Peyer's patch (tissue), 4 donors: ENCODE results near the gene STXBP1. TPM values are rescaled to one million over a fixed set of nuclear protein-coding genes. Genes with fewer than 3 reads are reported as not detected.

Source experiments
- DNase-seq, 3 donors: peaks; one replicate each; pipeline ENCODE4 v3.0.0-alpha.2; 2017 to 2019
- H3K27ac ChIP-seq, 4 donors: fragments of 200-600 bp; sonication (generic); one replicate each; pipeline ENCODE4 v1.5.1; 2016 to 2019
- H3K27me3 ChIP-seq, 2 donors: fragments of 200-600 bp; sonication (generic); one replicate each; pipeline ENCODE4 v1.5.1; 2019
- H3K36me3 ChIP-seq, 3 donors: fragments of 200-600 bp; sonication (generic); one replicate each; pipeline ENCODE4 v1.5.1; 2016 to 2019
- H3K4me1 ChIP-seq, 4 donors: fragments of 200-600 bp; sonication (generic); one replicate each; pipeline ENCODE4 v1.5.1; 2016 to 2019
- H3K4me3 ChIP-seq, 4 donors: fragments of 200-600 bp; sonication (generic); 1 replicate in 3 of 4; 2 replicates in 1 of 4; pipeline ENCODE4 v1.5.1; 2016 to 2019; ENCODE audit warnings: mild to moderate bottlenecking in 1 of 4
- H3K9me3 ChIP-seq, 4 donors: fragments of 200-600 bp; sonication (generic); one replicate each; pipeline ENCODE4 v1.5.1; 2016 to 2019; ENCODE audit warnings: mild to moderate bottlenecking in 1 of 4
- POLR2A ChIP-seq, 2 donors: fragments of 450-650 bp; IDR thresholded peaks; one replicate each; pipeline ENCODE4 v1.5.1; 2017; ENCODE audit warnings: antibody characterized with exemption in 2 of 2, mild to moderate bottlenecking in 2 of 2, moderate library complexity in 2 of 2
- total RNA-seq, 4 donors: library from RNA; depleted of rRNA; stranded (reverse); fragments of >200 nt; gene quantifications; one replicate each; pipeline ENCODE4 v1.1.0, GENCODE V29; 2016
- TF ChIP-seq, protein P1 (sequence below), 6 experiments: fragments of 450-650 bp in 4 of 6; fragments of 200-600 bp in 2 of 6; sonication (generic) in 1 of 6; IDR thresholded peaks; one replicate each; pipeline ENCODE4 v1.5.1; 2017 to 2019; ENCODE audit warnings: antibody characterized with exemption in 6 of 6, mild to moderate bottlenecking in 3 of 6, moderate library complexity in 1 of 6

The STXBP1 gene
- total RNA-seq, 4 donors from 2014 or later = 4.4 to 90.8 (median 12.6) TPM

DNA sequence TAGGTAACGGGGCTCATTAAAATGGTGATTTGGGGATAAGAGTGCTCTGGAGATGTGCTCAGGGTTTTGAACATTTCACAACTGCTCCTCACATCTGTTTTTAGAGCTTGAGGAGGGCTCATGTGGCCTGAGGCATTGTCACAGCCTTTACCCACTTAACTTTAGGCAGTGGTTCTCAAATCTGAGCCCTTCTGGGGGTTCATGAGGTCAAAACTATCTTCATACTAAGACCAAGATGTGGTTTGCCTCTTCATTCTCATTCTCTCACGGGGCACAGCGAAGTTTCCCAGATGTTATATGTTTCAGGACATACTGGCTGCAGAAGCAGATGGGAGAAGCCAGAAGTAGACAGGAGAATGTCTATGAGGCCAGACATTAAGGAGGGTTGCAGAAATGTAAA is 38.4 kb downstream of the STXBP1 start:
- TF ChIP-seq, protein P1, sequence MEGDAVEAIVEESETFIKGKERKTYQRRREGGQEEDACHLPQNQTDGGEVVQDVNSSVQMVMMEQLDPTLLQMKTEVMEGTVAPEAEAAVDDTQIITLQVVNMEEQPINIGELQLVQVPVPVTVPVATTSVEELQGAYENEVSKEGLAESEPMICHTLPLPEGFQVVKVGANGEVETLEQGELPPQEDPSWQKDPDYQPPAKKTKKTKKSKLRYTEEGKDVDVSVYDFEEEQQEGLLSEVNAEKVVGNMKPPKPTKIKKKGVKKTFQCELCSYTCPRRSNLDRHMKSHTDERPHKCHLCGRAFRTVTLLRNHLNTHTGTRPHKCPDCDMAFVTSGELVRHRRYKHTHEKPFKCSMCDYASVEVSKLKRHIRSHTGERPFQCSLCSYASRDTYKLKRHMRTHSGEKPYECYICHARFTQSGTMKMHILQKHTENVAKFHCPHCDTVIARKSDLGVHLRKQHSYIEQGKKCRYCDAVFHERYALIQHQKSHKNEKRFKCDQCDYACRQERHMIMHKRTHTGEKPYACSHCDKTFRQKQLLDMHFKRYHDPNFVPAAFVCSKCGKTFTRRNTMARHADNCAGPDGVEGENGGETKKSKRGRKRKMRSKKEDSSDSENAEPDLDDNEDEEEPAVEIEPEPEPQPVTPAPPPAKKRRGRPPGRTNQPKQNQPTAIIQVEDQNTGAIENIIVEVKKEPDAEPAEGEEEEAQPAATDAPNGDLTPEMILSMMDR (IDR thresholded peaks at IDR 0.05) = no peak
- TF ChIP-seq POLR2A (IDR thresholded peaks at IDR 0.05) = no peak
- Histone ChIP-seq H3K4me1 (no peaks in the 10 kb centered on the region), H3K27ac (no peak overlapping the region), H3K4me3 (no peak overlapping the region), H3K36me3 (no peaks in the 10 kb centered on the region), H3K27me3 (no peaks in the 10 kb centered on the region), H3K9me3 (no peaks in the 10 kb centered on the region)
- DNase-seq = no peak

DNA sequence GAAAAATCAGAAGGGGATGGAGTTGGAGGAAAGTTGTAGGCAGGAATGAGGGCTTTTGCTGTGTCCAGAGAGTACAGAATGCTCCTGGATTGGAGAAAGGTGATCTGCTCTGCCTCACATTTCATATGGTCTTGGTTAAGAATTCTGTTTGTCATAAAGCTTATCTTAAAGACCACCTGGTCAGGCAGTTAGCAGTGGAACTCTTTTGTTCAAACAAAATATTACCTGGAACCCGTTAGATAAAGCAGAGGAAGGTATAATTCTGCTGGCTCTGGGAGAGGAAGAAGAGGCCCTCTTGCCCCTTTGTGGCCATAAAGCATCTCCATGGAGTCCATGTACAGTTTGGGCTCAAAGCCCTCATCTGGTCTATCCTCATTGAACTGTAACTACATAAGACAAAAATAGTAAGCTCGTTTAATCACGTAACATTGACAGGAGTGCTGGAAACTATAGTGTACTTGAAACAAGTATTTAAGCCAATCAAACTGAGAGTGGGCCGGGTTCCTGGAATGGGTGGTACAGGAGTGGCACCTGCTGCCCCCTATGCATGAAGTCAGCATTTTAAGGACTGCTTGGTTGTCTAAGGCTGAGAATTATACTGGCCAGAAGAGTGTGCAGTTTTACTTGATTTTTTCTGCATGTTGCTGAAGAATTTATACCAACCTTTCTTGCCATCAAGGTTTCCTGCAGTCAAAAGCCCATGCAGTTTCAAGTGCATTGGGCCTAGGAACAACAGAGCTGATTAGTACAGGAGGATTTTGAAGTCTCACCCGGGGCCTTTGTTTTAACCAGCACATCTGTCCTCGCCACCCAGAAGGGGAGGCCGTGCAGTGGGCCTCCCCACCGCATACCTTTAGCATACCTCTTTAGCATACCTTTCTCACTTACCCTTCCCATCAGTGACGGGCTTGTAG is 39.9 kb downstream of the STXBP1 start:
- no peaks in the 10 kb centered on the region for H3K36me3 ChIP-seq
- DNase-seq = peak in 1 of 3 donors; percentile 8
- no peak for TF ChIP-seq POLR2A (IDR thresholded peaks at IDR 0.05)
- TF ChIP-seq, protein P1 (IDR thresholded peaks at IDR 0.05) = no peak
- H3K9me3 ChIP-seq = no peaks in the 10 kb centered on the region
- no peak overlapping the region for H3K4me3 ChIP-seq
- no peak overlapping the region for H3K27ac ChIP-seq
- H3K4me1 ChIP-seq = no peaks in the 10 kb centered on the region
- no peaks in the 10 kb centered on the region for H3K27me3 ChIP-seq

DNA sequence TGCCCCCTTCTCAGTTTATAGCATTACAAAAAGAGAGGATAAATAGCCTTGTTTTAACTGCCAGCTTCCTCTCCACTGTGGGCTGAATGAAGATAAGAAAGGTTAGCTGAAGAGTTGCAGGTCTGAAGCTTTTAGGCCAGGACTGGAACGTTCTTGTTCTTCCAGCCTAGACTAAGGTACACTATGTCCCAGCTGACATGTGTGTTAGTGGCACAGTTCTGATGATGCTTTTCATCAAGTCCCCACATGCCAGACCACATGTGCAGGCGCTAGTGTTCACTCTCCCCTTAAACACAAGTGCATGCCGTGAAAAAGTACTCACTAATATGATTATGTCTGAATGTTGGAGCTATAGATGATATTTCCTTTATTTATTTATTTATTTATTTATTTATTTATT is 40.7 kb downstream of the STXBP1 start:
- TF ChIP-seq POLR2A (IDR thresholded peaks at IDR 0.05) = no peak
- TF ChIP-seq, protein P1 (IDR thresholded peaks at IDR 0.05) = no peak
- H3K27ac ChIP-seq = no peak overlapping the region
- no peaks in the 10 kb centered on the region for H3K36me3 ChIP-seq
- H3K27me3 ChIP-seq = no peaks in the 10 kb centered on the region
- no peaks in the 10 kb centered on the region for H3K4me1 ChIP-seq
- H3K9me3 ChIP-seq = no peaks in the 10 kb centered on the region
- DNase-seq = no peak
- H3K4me3 ChIP-seq = no peak overlapping the region

DNA sequence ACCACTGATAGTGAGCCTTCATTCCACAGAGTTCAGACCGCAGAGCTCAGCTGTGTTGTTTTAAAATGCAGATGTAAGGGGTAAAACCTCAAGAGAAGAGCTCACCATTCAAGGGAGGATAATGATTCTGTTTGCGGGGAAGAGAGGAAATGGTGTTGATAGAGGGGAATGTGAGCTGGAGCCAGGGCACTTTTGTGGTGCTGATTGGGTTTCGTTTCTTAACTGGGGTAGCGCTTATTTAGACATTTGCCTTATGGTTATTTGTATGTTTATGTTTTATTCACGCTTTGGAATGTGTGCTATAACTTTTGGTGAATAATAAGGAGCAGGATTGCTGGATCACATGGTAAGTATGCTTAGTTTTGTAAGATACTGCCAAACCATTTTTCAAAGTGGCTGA is 42.5 kb downstream of the STXBP1 start:
- TF ChIP-seq, protein P1 (IDR thresholded peaks at IDR 0.05) = no peak
- no peak for TF ChIP-seq POLR2A (IDR thresholded peaks at IDR 0.05)
- Histone ChIP-seq H3K4me3 (no peak overlapping the region), H3K9me3 (no peaks in the 10 kb centered on the region), H3K27me3 (no peaks in the 10 kb centered on the region), H3K27ac (no peak overlapping the region), H3K36me3 (no peaks in the 10 kb centered on the region), H3K4me1 (no peaks in the 10 kb centered on the region)
- DNase-seq = no peak

GRCh38 chr9:127658428-127658827 is 46.4 kb downstream of the STXBP1 start:
- TF ChIP-seq, protein P1 (IDR thresholded peaks at IDR 0.05) = no peak
- TF ChIP-seq POLR2A (IDR thresholded peaks at IDR 0.05) = no peak
- H3K36me3 ChIP-seq = no peaks in the 10 kb centered on the region
- no peaks in the 10 kb centered on the region for H3K27me3 ChIP-seq
- no peak for DNase-seq
- no peak overlapping the region for H3K4me3 ChIP-seq
- H3K9me3 ChIP-seq = no peaks in the 10 kb centered on the region
- H3K4me1 ChIP-seq = no peaks in the 10 kb centered on the region
- no peak overlapping the region for H3K27ac ChIP-seq
